22Rv1 (cell line): ENCODE measurements around the gene CIRBP.

Source experiments
- H3K27ac ChIP-seq: fragments of 450-650 bp; 2 replicates; pipeline ENCODE4 v1.5.1; 2017
- CTCF ChIP-seq: fragments of 450-650 bp; IDR thresholded peaks from 2 replicates; pipeline ENCODE4 v1.5.1; 2017; ENCODE audit warnings: mild to moderate bottlenecking
- ZFX ChIP-seq: fragments of 450-650 bp; IDR thresholded peaks from 2 replicates; pipeline ENCODE4 v1.6.1; 2017; ENCODE audit warnings: antibody characterized with exemption, borderline replicate concordance

CIRBP gene

GRCh38 chr19:1274081-1274851 lies 5.1 kb downstream of the CIRBP start:
- H3K27ac ChIP-seq, result peak overlapping the region; percentile 99
- TF ChIP-seq ZFX (no peak), CTCF (no peak)

GRCh38 chr19:1274852-1275259 lies 5.7 kb downstream of the CIRBP start:
- TF ChIP-seq ZFX (no peak), CTCF (no peak)
- H3K27ac ChIP-seq, result peak overlapping the region; percentile 99

GRCh38 chr19:1275260-1275975 lies 6.3 kb downstream of the CIRBP start, which contains the start of gene FAM174C:
Gene FAM174C, plus strand, starts transcription at chr19:1275530. Its CDS starts 20 bp downstream, at chr19:1275550.
- TF ChIP-seq ZFX (no peak), CTCF (peak; percentile 8; the same call in 1 of the 2 replicates)
- peak within 1 kb of the TSS; percentile 99 for H3K27ac ChIP-seq

GRCh38 chr19:1275976-1276627 lies 7.0 kb downstream of the CIRBP start:
- TF ChIP-seq ZFX (no peak), CTCF (no peak)
- H3K27ac ChIP-seq, result peak overlapping the region; percentile 99

- peak overlapping the region; percentile 99 for H3K27ac ChIP-seq
- TF ChIP-seq CTCF (no peak), ZFX (no peak)
Measured at GRCh38 chr19:1276628-1277022, 7.5 kb downstream of the CIRBP start.

- peak overlapping the region; percentile 99 for H3K27ac ChIP-seq
- TF ChIP-seq ZFX (no peak), CTCF (no peak)
Measured at GRCh38 chr19:1277061-1277460, 7.9 kb downstream of the CIRBP start.
